ENCODE results near the gene FOXI1. TPM values are rescaled to one million over a fixed set of nuclear protein-coding genes. Genes with fewer than 3 reads are reported as not detected.

FOXI1 gene
- total RNA-seq, 1 donor from 2014 or later, result not detected

- no peak for DNase-seq (ENCODE audit: low spot score)
- no peaks in the 10 kb centered on the region for H3K4me1 Mint-ChIP-seq (ENCODE audit: low read depth)
- peaks cover 3% of the 10 kb centered on the region for H3K27me3 Mint-ChIP-seq (ENCODE audit: low read depth)
- H3K27ac Mint-ChIP-seq (ENCODE audit: unreplicated experiment), result no peak overlapping the region
- H3K9me3 Mint-ChIP-seq (ENCODE audit: low read depth), result no peaks in the 10 kb centered on the region
- H3K4me3 Mint-ChIP-seq (ENCODE audit: unreplicated experiment), result no peak overlapping the region
- H3K36me3 Mint-ChIP-seq (ENCODE audit: low read depth), result no peaks in the 10 kb centered on the region
- TF ChIP-seq CTCF (IDR thresholded peaks at IDR 0.05), result no peak
Measured at GRCh38 chr5:170109059-170110031, 3.6 kb downstream of the FOXI1 start.

GRCh38 chr5:170110403-170111087 lies 4.8 kb downstream of the FOXI1 start:
- H3K36me3 Mint-ChIP-seq (ENCODE audit: low read depth), result no peaks in the 10 kb centered on the region
- H3K4me1 Mint-ChIP-seq (ENCODE audit: low read depth), result no peaks in the 10 kb centered on the region
- no peak for TF ChIP-seq CTCF (IDR thresholded peaks at IDR 0.05)
- H3K27ac Mint-ChIP-seq (ENCODE audit: unreplicated experiment), result no peak overlapping the region
- no peaks in the 10 kb centered on the region for H3K27me3 Mint-ChIP-seq (ENCODE audit: low read depth)
- no peak for DNase-seq (ENCODE audit: low spot score)
- no peak overlapping the region for H3K4me3 Mint-ChIP-seq (ENCODE audit: unreplicated experiment)
- peaks cover 5% of the 10 kb centered on the region for H3K9me3 Mint-ChIP-seq (ENCODE audit: low read depth)

DNA sequence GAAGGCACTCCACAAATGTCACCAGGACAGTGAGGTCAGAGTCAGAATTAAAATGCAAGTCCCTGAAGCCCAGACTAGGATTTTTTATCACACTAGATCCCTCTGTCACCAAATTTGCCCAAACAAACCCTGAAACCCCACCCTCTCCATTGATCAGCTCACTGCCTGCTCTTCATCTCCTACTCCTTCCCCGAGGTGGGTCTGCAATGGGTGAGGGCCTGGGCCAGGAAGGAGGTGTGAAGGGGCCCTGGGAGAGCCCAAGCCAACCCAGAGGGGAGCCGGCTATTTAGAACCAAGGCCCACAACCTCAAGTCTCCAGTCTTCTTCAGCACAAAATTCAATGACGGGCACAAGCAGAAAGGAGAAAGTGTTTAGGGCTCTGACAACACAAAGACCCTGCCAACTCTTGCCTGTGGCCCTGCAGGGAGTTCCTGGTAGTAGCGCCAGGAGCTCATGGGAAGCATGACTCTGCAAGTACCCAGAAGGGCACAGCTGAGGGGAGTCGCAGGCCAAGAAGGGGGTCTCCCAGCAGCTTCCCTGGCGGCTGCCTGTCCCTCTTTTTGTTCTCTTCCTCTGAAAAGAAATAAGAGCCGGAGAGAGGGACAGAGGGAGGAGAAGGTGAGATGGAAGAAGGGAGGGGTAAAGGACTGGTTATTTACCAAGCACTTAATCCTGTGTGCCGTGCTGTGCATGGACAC lies 5.5 kb downstream of the FOXI1 start:
- TF ChIP-seq CTCF (IDR thresholded peaks at IDR 0.05), result no peak
- Mint-ChIP-seq H3K9me3 (ENCODE audit: low read depth) (peaks cover 9% of the 10 kb centered on the region), H3K4me3 (ENCODE audit: unreplicated experiment) (no peak overlapping the region), H3K4me1 (ENCODE audit: low read depth) (no peaks in the 10 kb centered on the region), H3K36me3 (ENCODE audit: low read depth) (no peaks in the 10 kb centered on the region), H3K27me3 (ENCODE audit: low read depth) (no peaks in the 10 kb centered on the region), H3K27ac (ENCODE audit: unreplicated experiment) (no peak overlapping the region)
- no peak for DNase-seq (ENCODE audit: low spot score)

GRCh38 chr5:170112876-170113521 lies 7.3 kb downstream of the FOXI1 start:
- no peaks in the 10 kb centered on the region for H3K27me3 Mint-ChIP-seq (ENCODE audit: low read depth)
- peaks cover 9% of the 10 kb centered on the region for H3K9me3 Mint-ChIP-seq (ENCODE audit: low read depth)
- no peak overlapping the region for H3K27ac Mint-ChIP-seq (ENCODE audit: unreplicated experiment)
- no peak overlapping the region for H3K4me3 Mint-ChIP-seq (ENCODE audit: unreplicated experiment)
- TF ChIP-seq CTCF (IDR thresholded peaks at IDR 0.05), result no peak
- H3K4me1 Mint-ChIP-seq (ENCODE audit: low read depth), result no peaks in the 10 kb centered on the region
- H3K36me3 Mint-ChIP-seq (ENCODE audit: low read depth), result no peaks in the 10 kb centered on the region
- DNase-seq (ENCODE audit: low spot score), result no peak
